Kidney (tissue), 14 donors: ENCODE data around the gene CXorf49B. TPM values are rescaled to one million over a fixed set of nuclear protein-coding genes. Genes with fewer than 3 reads are reported as not detected.
"Not testable (repeated sequence)": the region's sequence is repeated elsewhere in the genome, so short reads cannot be mapped to it uniquely, and the experiment has no call there.

Experiments used
- DNase-seq, 5 donors: peaks; one replicate each; pipeline ENCODE4 v3.0.0-alpha.2; 2013 to 2020
- FAIRE-seq: peaks from 2 replicates; lab custom pipeline; 2012; peaks lifted over from hg19 to GRCh38; lab: Jason Lieb, UNC
- H3K27ac ChIP-seq, 2 donors: one replicate each; pipeline ENCODE4 v1.7.0; 2013; ENCODE audit warnings: low read depth in 2 of 2, low read length in 2 of 2, inconsistent platforms in 1 of 2
- H3K27me3 ChIP-seq: one replicate; pipeline ENCODE4 v1.7.1; 2013; ENCODE audit warnings: low read length, inconsistent platforms; ENCODE audit not compliant: control insufficient read depth, insufficient read depth
- H3K36me3 ChIP-seq, 3 donors: one replicate each; pipeline versions ENCODE4 v1.7.0 to v1.7.1; 2013; ENCODE audit warnings: low read length in 3 of 3, control low read depth in 1 of 3, inconsistent platforms in 1 of 3; ENCODE audit not compliant: insufficient read depth in 3 of 3, control insufficient read depth in 2 of 3
- H3K4me1 ChIP-seq, 3 donors: one replicate each; pipeline versions ENCODE4 v1.7.0 to v1.7.1; 2013; ENCODE audit warnings: low read length in 3 of 3, inconsistent platforms in 1 of 3, low read depth in 1 of 3; ENCODE audit not compliant: control insufficient read depth in 2 of 3, insufficient read depth in 2 of 3
- H3K4me3 ChIP-seq, 3 donors: one replicate each; pipeline versions ENCODE4 v1.7.0 to v1.8.1; 2013; ENCODE audit warnings: low read length in 3 of 3, control low read depth in 1 of 3, inconsistent platforms in 1 of 3
- H3K9ac ChIP-seq, 3 donors: one replicate each; pipeline versions ENCODE4 v1.7.0 to v1.7.1; 2013; ENCODE audit warnings: low read length in 3 of 3, control low read depth in 1 of 3, inconsistent platforms in 1 of 3
- H3K9me3 ChIP-seq, 3 donors: one replicate each; pipeline versions ENCODE4 v1.7.0 to v1.7.1; 2013; ENCODE audit warnings: low read length in 3 of 3, control low read depth in 1 of 3, inconsistent platforms in 1 of 3; ENCODE audit not compliant: control insufficient read depth in 2 of 3, insufficient read depth in 1 of 3
- CTCF ChIP-seq: IDR thresholded peaks from 3 replicates; pipeline ENCODE4 v1.5.1; 2012; ENCODE audit warnings: mild to moderate bottlenecking, moderate library complexity, borderline replicate concordance; ENCODE audit not compliant: insufficient read depth; ENCODE audit errors: extremely low read depth
- intact Hi-C: fragments of 100-400 bp; cut with DNase I; formaldehyde crosslinking; loops from one replicate; pipeline ENCODE4 v1.11.1; 2022
- polyA plus RNA-seq: library from polyadenylated mRNA; stranded (reverse); fragments of 350-450 nt; fragmentation: Illumina TruSeq; extraction: RNeasy Lipid Tissue Mini Kit (QIAGEN cat#74804); gene quantifications from one replicate; pipeline ENCODE4 v1.2.3, GENCODE V29; 2014; ENCODE audit warnings: low read depth, low replicate concordance; ENCODE audit not compliant: insufficient read depth
- total RNA-seq: library from RNA; stranded (reverse); fragmentation: NEBNext Ultra II Directional; extraction: Animal tissue kit (Norgen Biotek cat#: 25700); gene quantifications from one replicate; pipeline ENCODE4 v1.2.1, GENCODE V29; 2021
- donor health status: control.
- donor health status: control.
- donor health status: control.
- donor health status: control.
- donor health status: control.
- donor health status: DM: yes; HTN: yes; CAD: no.
- donor health status: Normal renal cell carcinoma (clear cell type).

Gene CXorf49B
- total and polyA plus RNA-seq, 2 donors from 2014 or later: not detected

- H3K27ac ChIP-seq, H3K36me3 ChIP-seq, H3K9me3 ChIP-seq, H3K9ac ChIP-seq, H3K4me3 ChIP-seq, DNase-seq, FAIRE-seq, H3K27me3 ChIP-seq, H3K4me1 ChIP-seq, intact Hi-C loops: not testable (repeated sequence)
Observed at GRCh38 chrX:71806450-71806849, 43.3 kb downstream of the CXorf49B start.

GRCh38 chrX:71809886-71810285, 46.7 kb downstream of the CXorf49B start:
- intact Hi-C loops: no loop called here
- H3K9ac ChIP-seq: no peak overlapping the region
- no peaks in the 10 kb centered on the region for H3K27me3 ChIP-seq
- H3K4me1 ChIP-seq: no peaks in the 10 kb centered on the region
- no peak overlapping the region for H3K4me3 ChIP-seq
- no peaks in the 10 kb centered on the region for H3K36me3 ChIP-seq
- TF ChIP-seq CTCF: no peak
- no peaks in the 10 kb centered on the region for H3K9me3 ChIP-seq
- FAIRE-seq (no peak), DNase-seq (peak in 1 of 5 donors; percentile 35)
- H3K27ac ChIP-seq: no peak overlapping the region

- H3K27ac ChIP-seq: no peak overlapping the region
- H3K9me3 ChIP-seq: no peaks in the 10 kb centered on the region
- TF ChIP-seq CTCF: no peak
- intact Hi-C loops: no loop called here
- no peak overlapping the region for H3K4me3 ChIP-seq
- DNase-seq (peak in 1 of 5 donors; percentile 53), FAIRE-seq (no peak)
- H3K9ac ChIP-seq: no peak overlapping the region
- H3K36me3 ChIP-seq: no peaks in the 10 kb centered on the region
- no peaks in the 10 kb centered on the region for H3K27me3 ChIP-seq
- no peaks in the 10 kb centered on the region for H3K4me1 ChIP-seq
Observed at GRCh38 chrX:71814123-71814912, 51.2 kb downstream of the CXorf49B start.

GRCh38 chrX:71815121-71815905, 52.2 kb downstream of the CXorf49B start:
- Histone ChIP-seq H3K9ac (no peak overlapping the region), H3K9me3 (no peaks in the 10 kb centered on the region), H3K36me3 (no peaks in the 10 kb centered on the region), H3K4me3 (no peak overlapping the region), H3K27me3 (no peaks in the 10 kb centered on the region), H3K4me1 (no peaks in the 10 kb centered on the region), H3K27ac (no peak overlapping the region)
- FAIRE-seq (no peak), DNase-seq (peak in 1 of 5 donors; percentile 54)
- intact Hi-C loops: no loop called here
- TF ChIP-seq CTCF: no peak
